NCI-H1417 treated with DMSO at 0.1 percent for 48 hours (cell line): ENCODE results near the gene CCDC146.
"Not testable (repeated sequence)": the region's sequence is repeated elsewhere in the genome, so short reads cannot be mapped to it uniquely, and the experiment has no call there.

Experiments
- DNase-seq: peaks from one replicate; lab custom pipeline; 2025; lab: John Stamatoyannopoulos, UW

Gene CCDC146

GRCh38 chr7:77247206-77247850, 124.9 kb downstream of the CCDC146 start:
- peak; percentile 33 for DNase-seq

- no peak for DNase-seq
These were observed 125.7 kb downstream of the CCDC146 start for GRCh38 chr7:77248154-77248553.

GRCh38 chr7:77252506-77252905, 130.1 kb downstream of the CCDC146 start:
- DNase-seq, result no peak

- no peak for DNase-seq
These were observed 130.7 kb downstream of the CCDC146 start for GRCh38 chr7:77253151-77253550.

- DNase-seq, result no peak
These were observed 132.0 kb downstream of the CCDC146 start for GRCh38 chr7:77254429-77254828.

GRCh38 chr7:77254915-77255314, 132.5 kb downstream of the CCDC146 start:
- no peak for DNase-seq

- DNase-seq, result no peak
These were observed 135.6 kb downstream of the CCDC146 start for GRCh38 chr7:77258014-77258413.

GRCh38 chr7:77258593-77258992, 136.2 kb downstream of the CCDC146 start:
- no peak for DNase-seq

- DNase-seq, result no peak
These were observed 139.9 kb downstream of the CCDC146 start for GRCh38 chr7:77262316-77262715.

GRCh38 chr7:77265666-77266065, 143.3 kb downstream of the CCDC146 start:
- no peak for DNase-seq

GRCh38 chr7:77266291-77266794, 143.9 kb downstream of the CCDC146 start:
- no peak for DNase-seq

GRCh38 chr7:77269360-77270093, 147.1 kb downstream of the CCDC146 start:
- DNase-seq, result no peak

- DNase-seq, result no peak
These were observed 147.7 kb downstream of the CCDC146 start for GRCh38 chr7:77270094-77270480.

GRCh38 chr7:77271766-77272165, 149.4 kb downstream of the CCDC146 start:
- DNase-seq, result no peak

- DNase-seq, result not testable (repeated sequence)
These were observed 153.2 kb downstream of the CCDC146 start for GRCh38 chr7:77275663-77276062.

- DNase-seq, result no peak
These were observed 153.7 kb downstream of the CCDC146 start for GRCh38 chr7:77276120-77276519.

GRCh38 chr7:77281780-77282478, 159.5 kb downstream of the CCDC146 start:
- no peak for DNase-seq

GRCh38 chr7:77282897-77283296, 160.5 kb downstream of the CCDC146 start:
- no peak for DNase-seq

GRCh38 chr7:77284005-77284404, 161.6 kb downstream of the CCDC146 start:
- no peak for DNase-seq

GRCh38 chr7:77284616-77285015, 162.2 kb downstream of the CCDC146 start:
- DNase-seq, result no peak

- DNase-seq, result no peak
These were observed 166.4 kb downstream of the CCDC146 start for GRCh38 chr7:77288676-77289320.

- DNase-seq, result no peak
These were observed 167.0 kb downstream of the CCDC146 start for GRCh38 chr7:77289387-77289786.
